Activated T-cell treated with anti-CD3 and anti-CD28 coated beads, Interleukin-2, amount 50 U/mL, for 48 hours (primary cell): Measurements from ENCODE around the gene EBI3.
"Not testable (repeated sequence)": the region's sequence is repeated elsewhere in the genome, so short reads cannot be mapped to it uniquely, and the experiment has no call there.

Experiments used
- DNase-seq, 2 experiments: peaks; one replicate each; pipeline ENCODE4 v3.0.0-alpha.2; 2020

The EBI3 gene

GRCh38 chr19:4279267-4279529 lies 49.9 kb downstream of the EBI3 start:
- no peak for DNase-seq

- DNase-seq, result no peak
Observed at GRCh38 chr19:4279530-4280422, 50.5 kb downstream of the EBI3 start.

GRCh38 chr19:4284176-4284958 lies 55.0 kb downstream of the EBI3 start:
- DNase-seq, result peak in 1 of 2 experiments; percentile 48

GRCh38 chr19:4284974-4285373 lies 55.7 kb downstream of the EBI3 start:
- DNase-seq, result no peak

GRCh38 chr19:4286141-4286540 lies 56.8 kb downstream of the EBI3 start:
- DNase-seq, result not testable (repeated sequence)
